Measurements from ENCODE around the gene PTGES.

Gene PTGES

GRCh38 chr9:129755151-129755550 is 2.3 kb upstream of the PTGES start:
- TF ChIP-seq, protein P1, sequence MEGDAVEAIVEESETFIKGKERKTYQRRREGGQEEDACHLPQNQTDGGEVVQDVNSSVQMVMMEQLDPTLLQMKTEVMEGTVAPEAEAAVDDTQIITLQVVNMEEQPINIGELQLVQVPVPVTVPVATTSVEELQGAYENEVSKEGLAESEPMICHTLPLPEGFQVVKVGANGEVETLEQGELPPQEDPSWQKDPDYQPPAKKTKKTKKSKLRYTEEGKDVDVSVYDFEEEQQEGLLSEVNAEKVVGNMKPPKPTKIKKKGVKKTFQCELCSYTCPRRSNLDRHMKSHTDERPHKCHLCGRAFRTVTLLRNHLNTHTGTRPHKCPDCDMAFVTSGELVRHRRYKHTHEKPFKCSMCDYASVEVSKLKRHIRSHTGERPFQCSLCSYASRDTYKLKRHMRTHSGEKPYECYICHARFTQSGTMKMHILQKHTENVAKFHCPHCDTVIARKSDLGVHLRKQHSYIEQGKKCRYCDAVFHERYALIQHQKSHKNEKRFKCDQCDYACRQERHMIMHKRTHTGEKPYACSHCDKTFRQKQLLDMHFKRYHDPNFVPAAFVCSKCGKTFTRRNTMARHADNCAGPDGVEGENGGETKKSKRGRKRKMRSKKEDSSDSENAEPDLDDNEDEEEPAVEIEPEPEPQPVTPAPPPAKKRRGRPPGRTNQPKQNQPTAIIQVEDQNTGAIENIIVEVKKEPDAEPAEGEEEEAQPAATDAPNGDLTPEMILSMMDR (IDR thresholded peaks at IDR 0.05), result no peak

- TF ChIP-seq, protein P1 (IDR thresholded peaks at IDR 0.05), result no peak
Measured at GRCh38 chr9:129751841-129752801, 721 bp downstream of the PTGES start.

DNA sequence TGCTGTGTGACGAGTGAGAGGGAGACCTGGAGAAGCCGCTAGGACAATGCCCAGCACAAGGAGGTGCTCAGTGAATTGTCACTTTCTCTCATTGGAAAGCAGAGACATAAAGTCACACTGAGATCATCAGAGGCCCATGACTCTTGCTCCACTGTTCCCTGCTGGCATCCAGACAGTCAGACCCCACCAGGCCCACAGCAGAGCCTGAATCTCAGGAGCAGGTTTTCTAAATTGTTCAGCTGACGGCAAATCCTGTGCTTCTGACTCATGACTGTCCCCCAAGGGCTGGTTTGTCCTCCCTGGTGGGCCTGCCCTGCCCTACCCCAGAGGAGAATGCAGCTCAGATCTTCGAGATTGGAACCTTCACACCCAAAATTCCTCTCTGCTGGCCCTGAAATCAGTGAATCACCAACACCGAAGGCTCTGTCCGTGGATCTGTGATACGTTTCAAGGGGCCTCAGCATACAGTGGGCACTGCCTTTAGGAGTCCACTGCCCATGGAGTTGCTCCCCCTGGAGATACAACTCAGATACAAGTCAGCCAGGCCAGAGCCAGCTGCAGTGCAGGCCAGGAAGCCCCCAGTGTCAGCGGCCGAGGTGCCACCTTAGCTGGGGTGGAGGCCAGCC is 2.7 kb downstream of the PTGES start:
- TF ChIP-seq, protein P1 (IDR thresholded peaks at IDR 0.05), result no peak

GRCh38 chr9:129749575-129749974 is 3.3 kb downstream of the PTGES start:
- TF ChIP-seq, protein P1 (IDR thresholded peaks at IDR 0.05), result no peak

DNA sequence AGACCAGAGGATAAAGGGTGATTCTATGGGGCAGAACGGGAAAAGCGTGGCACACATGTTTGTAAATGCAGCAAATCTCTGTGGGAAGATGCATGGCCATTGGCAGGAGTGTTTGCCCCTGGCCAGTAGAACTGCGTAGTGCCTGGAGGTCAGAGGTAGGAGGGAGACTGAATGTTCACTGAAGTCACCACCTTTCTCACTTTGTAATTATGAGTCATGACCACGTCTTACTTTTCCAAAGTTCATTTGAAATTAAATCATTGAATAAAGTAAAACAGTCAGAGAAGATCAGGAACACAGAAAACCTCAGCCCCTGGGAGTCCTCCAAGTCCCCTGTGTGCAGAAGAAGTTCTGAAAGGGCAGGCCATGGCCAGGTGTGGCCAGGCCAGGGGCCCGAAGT is 4.6 kb downstream of the PTGES start:
- TF ChIP-seq, protein P1 (IDR thresholded peaks at IDR 0.05), result no peak

DNA sequence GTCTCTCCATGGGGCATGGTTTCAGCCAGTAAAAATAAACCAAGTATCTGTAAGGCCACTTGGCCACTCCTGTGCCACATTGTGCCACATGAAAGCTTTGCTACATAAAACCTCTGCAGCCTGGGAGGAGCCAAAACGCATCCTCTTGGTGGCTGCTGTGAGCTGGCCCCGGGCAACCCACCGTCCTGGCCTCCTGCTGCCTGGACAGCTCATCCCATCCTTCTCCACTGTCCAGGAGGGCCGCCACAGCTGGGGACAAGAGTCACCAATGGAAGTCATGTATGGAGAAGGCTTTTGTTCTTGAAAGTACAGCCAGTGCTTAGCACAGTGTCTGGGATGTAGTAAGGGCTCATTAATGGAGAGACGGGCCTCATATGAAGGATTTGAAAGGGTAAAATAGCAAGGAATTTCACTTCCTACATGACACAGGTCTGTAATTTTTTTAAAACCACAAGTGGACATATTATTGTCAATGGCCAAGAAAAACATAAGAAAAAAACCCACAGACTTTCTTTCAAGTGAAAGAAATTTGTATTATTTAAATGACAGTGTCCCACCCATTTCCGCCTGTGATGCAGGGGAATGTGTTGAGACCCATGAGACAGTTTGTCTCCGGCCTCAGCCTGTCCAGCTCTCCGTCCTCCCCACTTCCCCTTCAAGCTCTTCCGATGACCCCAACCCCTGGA is 6.6 kb downstream of the PTGES start:
- TF ChIP-seq, protein P1 (IDR thresholded peaks at IDR 0.05), result no peak

DNA sequence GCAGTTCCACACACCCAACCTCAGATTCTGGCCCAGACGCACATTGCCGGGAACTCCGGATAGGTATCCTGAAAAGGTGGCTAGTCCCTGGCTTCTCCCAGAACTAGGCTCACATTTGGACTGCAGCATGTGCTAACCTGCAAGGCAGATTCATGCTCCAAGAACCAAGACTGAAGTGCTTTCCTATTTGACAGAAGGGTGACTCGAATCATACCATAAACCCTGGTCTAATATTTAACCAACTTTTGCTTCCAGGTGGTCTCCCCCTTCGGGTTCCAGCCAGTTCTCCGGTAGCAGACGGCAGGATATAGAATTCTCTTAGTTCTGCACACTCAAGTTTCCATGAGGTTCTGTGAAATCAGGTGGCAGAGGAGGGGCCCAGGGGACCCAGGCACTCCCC is 7.6 kb downstream of the PTGES start:
- TF ChIP-seq, protein P1 (IDR thresholded peaks at IDR 0.05), result no peak
